ENCODE results near the gene ARL8B. TPM values are rescaled to one million over a fixed set of nuclear protein-coding genes. Genes with fewer than 3 reads are reported as not detected.

ARL8B gene
- total and polyA plus RNA-seq, 10 of the 15 experiments (the other 5 are each of a cell fraction or from before 2014, with no cell fraction given) = 22.0 to 80.6 (median 43.7) TPM

- peaks cover 57% of the 10 kb centered on the region for H3K4me1 ChIP-seq (ENCODE audit: control insufficient read depth, insufficient read depth, low read length)
- peaks cover 4 to 7% of the 10 kb centered on the region in 2 experiments; a peak in 3 of 4 replicates for H3K36me3 ChIP-seq (ENCODE audit: control insufficient read depth in 2 of 2, insufficient read depth in 2 of 2, low read length in 1 of 2)
- SMC1A ChIA-PET (ENCODE audit: uncharacterized antibody, unreplicated experiment) = interaction anchor here (0.6 to 10.3 kb wide), 12 partner anchors 11 to 549 kb away, joined by 3 to 284 read pairs (median 4); partner anchors contain the start of gene EDEM1
- H3K9me3 ChIP-seq (replicated peaks; ENCODE audit: control insufficient read depth, insufficient read depth, low read length) = peaks cover 31% of the 10 kb centered on the region
- ATAC-seq = peak; percentile 58
- intact Hi-C loops (cut with micrococcal nuclease; ENCODE audit: unreplicated experiment) = loop anchor here (2.0 kb wide), 2 partner anchors 47 to 159 kb away; partner anchors contain the start of gene EDEM1
- peak; percentile 13 for FAIRE-seq
- H3K79me2 ChIP-seq (ENCODE audit: control insufficient read depth, insufficient read depth, low read length) = peaks cover 91% of the 10 kb centered on the region
- H2AFZ ChIP-seq (ENCODE audit: control insufficient read depth, low read depth, low read length) = no peak overlapping the region; the same call in 1 of the 2 replicates
- POLR2A ChIA-PET = interaction anchor here (0.6 to 5.4 kb wide), 6 partner anchors 15 to 209 kb away, joined by 5 to 67 read pairs (median 6); no protein-coding TSS in a partner anchor
- no peaks in the 10 kb centered on the region for H3K27me3 ChIP-seq (replicated peaks in 1 of 2; ENCODE audit: control insufficient read depth in 2 of 2, insufficient read depth in 2 of 2, low read length in 1 of 2)
- H3K4me3 ChIP-seq = peak overlapping the region; percentile 24; the same call in 1 of the 2 replicates
- peak overlapping the region; percentile 90 for H3K27ac ChIP-seq (ENCODE audit: control insufficient read depth, insufficient read depth)
- RAD21 ChIA-PET (ENCODE audit: unreplicated experiment) = interaction anchor here (1.2 to 6.1 kb wide), 7 partner anchors 11 to 158 kb away, joined by 4 to 93 read pairs (median 13); no protein-coding TSS in a partner anchor
- peak overlapping the region; percentile 61 for H3K4me2 ChIP-seq (ENCODE audit: control insufficient read depth, insufficient read depth)
- no peaks in the 10 kb centered on the region for H4K20me1 ChIP-seq (ENCODE audit: control insufficient read depth, insufficient read depth)
- no TSS peak for BruUV-seq (replicated peaks)
- DNase-seq (ENCODE audit: low read depth, low spot score) = no peak
- CTCF ChIA-PET = interaction anchor here (2.1 to 7.3 kb wide), 3 partner anchors 11 to 158 kb away, joined by 6 to 163 read pairs (median 11); partner anchors contain the start of gene EDEM1
- 19% methylated on average over 4 of the region's 4 CpGs for WGBS (ENCODE audit: insufficient coverage, insufficient replicate concordance, low lambda C conversion rate, missing lambda C conversion rate)
- peak overlapping the region; percentile 15 for H3K9ac ChIP-seq (ENCODE audit: control insufficient read depth, insufficient read depth, low read length)
- in situ Hi-C loops (cut with MboI) = no loop called here
- TF ChIP-seq ATF2 (IDR thresholded peaks at IDR 0.05; ENCODE audit: low read length) (no peak; the same call in none of the 2 replicates), BCL11A (IDR thresholded peaks at IDR 0.05; ENCODE audit: low read depth, low read length) (peak; percentile 51), ASH2L (IDR thresholded peaks at IDR 0.05; ENCODE audit: borderline replicate concordance, low read depth) (no peak), BMI1 (IDR thresholded peaks at IDR 0.05; ENCODE audit: borderline replicate concordance) (peak; percentile 39; the same call in 1 of the 2 replicates), CEBPB (IDR thresholded peaks at IDR 0.05; ENCODE audit: borderline replicate concordance in 1 of 2, low read depth in 2 of 2, low read length in 2 of 2) (0 out of 4 replicates have a peak, but pooled peaks of 1 of the 2 experiments have one; percentile 53), BRCA1 (IDR thresholded peaks at IDR 0.05; ENCODE audit: low read depth, low read length) (no peak), MLLT1 (IDR thresholded peaks at IDR 0.05) (peak; percentile 83), RBBP5 (conservative IDR thresholded peaks at IDR 0.05) (no peak), IRF3 (IDR thresholded peaks at IDR 0.05) (no peak), E2F8 (IDR thresholded peaks at IDR 0.05; ENCODE audit: low read depth, partially characterized antibody) (no peak), ELK1 (IDR thresholded peaks at IDR 0.05; ENCODE audit: low read depth, low read length) (no peak), MTA2 (IDR thresholded peaks at IDR 0.05; ENCODE audit: low read depth) (peak; percentile 91), STAT3 (IDR thresholded peaks at IDR 0.05; ENCODE audit: low read depth, low read length) (no peak), RELA (IDR thresholded peaks at IDR 0.05; ENCODE audit: borderline replicate concordance, partially characterized antibody) (peak; percentile 68), FOXM1 (IDR thresholded peaks at IDR 0.05; ENCODE audit: low read depth, low read length) (peak; percentile 71), SREBF1 (IDR thresholded peaks at IDR 0.05; ENCODE audit: low read length) (no peak)
These were observed 18.1 kb downstream of the ARL8B start for GRCh38 chr3:5140230-5140621.

All from GM12878 (cell line).